Measurements from ENCODE around the gene FGD1.

FGD1 gene

DNA sequence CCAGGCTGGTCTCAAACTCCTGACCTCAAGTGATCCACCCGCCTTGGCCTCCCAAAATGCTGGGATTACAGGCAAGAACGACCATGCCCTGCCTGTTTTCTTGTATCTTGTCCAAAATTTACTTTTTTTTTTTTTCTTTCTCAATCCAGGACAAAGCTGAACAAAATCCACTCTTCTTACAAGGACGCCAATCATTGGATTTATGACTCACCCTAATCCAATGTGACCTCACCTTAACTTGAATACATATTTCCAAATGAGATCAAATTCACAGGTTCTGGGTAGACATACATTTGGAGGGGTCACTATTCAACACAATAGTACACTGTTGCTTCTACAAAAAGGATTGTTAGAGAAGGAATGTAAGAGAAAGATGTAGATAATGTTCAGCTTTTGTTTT lies 73.9 kb downstream of the FGD1 start:
- H4K91ac ChIP-seq (ENCODE audit: low read depth, low read length), result no peak overlapping the region
- H2BK120ac ChIP-seq (ENCODE audit: insufficient read depth, low read length, poor library complexity), result no peak overlapping the region
- no peak overlapping the region for H4K12ac ChIP-seq (ENCODE audit: low read depth, low read length)
- no peak overlapping the region for H3K18ac ChIP-seq (ENCODE audit: low read length)
- no peak overlapping the region for H3K4ac ChIP-seq (ENCODE audit: low read depth, low read length)
- no peak overlapping the region for H3K4me3 ChIP-seq (ENCODE audit: low read depth, low read length)
- no peak overlapping the region for H4K8ac ChIP-seq (ENCODE audit: low read depth, low read length)
- H3K9me3 ChIP-seq (ENCODE audit: insufficient read depth, low read depth, low read length), result no peaks in the 10 kb centered on the region
- no peak overlapping the region for H3K9ac ChIP-seq (ENCODE audit: low read length)
- no peak overlapping the region for H3K23ac ChIP-seq (ENCODE audit: low read length)
- H3K4me1 ChIP-seq (ENCODE audit: control insufficient read depth in 1 of 2, insufficient read depth in 2 of 2, low read length in 2 of 2), result peaks cover 0 to 2% of the 10 kb centered on the region in 2 experiments
- H2BK5ac ChIP-seq (ENCODE audit: low read depth, low read length, poor library complexity), result no peak overlapping the region
- H3K79me1 ChIP-seq (ENCODE audit: low read length), result no peaks in the 10 kb centered on the region
- no peak overlapping the region for H3K14ac ChIP-seq (ENCODE audit: low read length)
- H3K27ac ChIP-seq (ENCODE audit: low read depth, low read length), result no peak overlapping the region
- no peak overlapping the region for H2AFZ ChIP-seq (ENCODE audit: insufficient read depth, low read length, poor library complexity)
- H3K4me2 ChIP-seq (ENCODE audit: low read length), result no peak overlapping the region
- no peak overlapping the region for H2BK12ac ChIP-seq (ENCODE audit: low read length)
- no peaks in the 10 kb centered on the region for H3K36me3 ChIP-seq (ENCODE audit: control insufficient read depth in 1 of 2, insufficient read depth in 2 of 2, low read length in 2 of 2)
- H2AK5ac ChIP-seq (ENCODE audit: low read length), result no peak overlapping the region
- no peak for DNase-seq
- no CpG with 5 or more reads among the region's 3 CpGs for WGBS (ENCODE audit: extremely low coverage, insufficient coverage, insufficient read length)
- H3K27me3 ChIP-seq (ENCODE audit: insufficient read depth, low read length), result no peaks in the 10 kb centered on the region
- no peaks in the 10 kb centered on the region for H3K79me2 ChIP-seq (ENCODE audit: control insufficient read depth, insufficient read depth, low read length, poor library complexity)

DNA sequence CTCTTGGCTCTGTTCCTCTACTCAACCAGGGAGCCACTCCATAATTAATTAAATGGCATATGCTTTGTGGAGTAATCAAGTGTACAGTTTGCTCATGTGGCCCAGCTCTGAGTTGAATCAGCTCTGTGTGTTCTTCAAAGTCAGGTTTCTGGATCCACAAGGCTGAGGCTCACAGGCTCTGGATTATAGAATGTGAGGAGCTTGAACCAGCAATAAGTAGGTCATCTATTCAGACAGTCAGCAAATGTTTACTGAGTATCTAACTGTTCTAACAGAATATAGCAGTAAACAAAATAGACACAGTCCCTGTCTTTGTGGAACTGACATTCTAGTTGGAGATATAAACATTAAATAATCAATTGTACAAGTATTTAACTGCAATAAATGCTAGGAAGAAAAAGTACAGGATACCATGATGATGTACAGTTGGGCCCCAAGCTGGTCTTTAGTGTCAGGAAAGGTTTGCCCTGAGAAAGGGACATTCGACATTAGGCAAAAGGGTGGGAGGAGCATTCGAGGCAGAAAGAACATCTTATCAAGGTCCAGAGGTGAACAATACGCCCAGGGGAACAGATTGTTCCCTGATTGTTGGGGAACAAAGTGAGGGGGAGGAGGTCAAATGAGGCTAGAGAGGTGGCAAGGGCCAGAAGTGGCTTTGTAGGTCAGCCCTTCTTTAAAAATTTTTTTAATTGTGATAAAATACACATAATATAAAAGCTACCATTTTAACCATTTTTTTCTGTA lies 76.3 kb downstream of the FGD1 start:
- no peaks in the 10 kb centered on the region for H3K27me3 ChIP-seq (ENCODE audit: insufficient read depth, low read length)
- H4K12ac ChIP-seq (ENCODE audit: low read depth, low read length), result no peak overlapping the region
- H2AFZ ChIP-seq (ENCODE audit: insufficient read depth, low read length, poor library complexity), result no peak overlapping the region
- DNase-seq, result no peak
- no peak overlapping the region for H3K4me3 ChIP-seq (ENCODE audit: low read depth, low read length)
- H3K4me2 ChIP-seq (ENCODE audit: low read length), result no peak overlapping the region
- H3K27ac ChIP-seq (ENCODE audit: low read depth, low read length), result no peak overlapping the region
- no peaks in the 10 kb centered on the region for H3K79me1 ChIP-seq (ENCODE audit: low read length)
- H3K79me2 ChIP-seq (ENCODE audit: control insufficient read depth, insufficient read depth, low read length, poor library complexity), result no peaks in the 10 kb centered on the region
- H3K9me3 ChIP-seq (ENCODE audit: insufficient read depth, low read depth, low read length), result no peaks in the 10 kb centered on the region
- no peak overlapping the region for H3K23ac ChIP-seq (ENCODE audit: low read length)
- H3K4ac ChIP-seq (ENCODE audit: low read depth, low read length), result no peak overlapping the region
- no peak overlapping the region for H2BK120ac ChIP-seq (ENCODE audit: insufficient read depth, low read length, poor library complexity)
- no peak overlapping the region for H4K91ac ChIP-seq (ENCODE audit: low read depth, low read length)
- peaks cover 0 to 2% of the 10 kb centered on the region in 2 experiments for H3K4me1 ChIP-seq (ENCODE audit: control insufficient read depth in 1 of 2, insufficient read depth in 2 of 2, low read length in 2 of 2)
- H2BK12ac ChIP-seq (ENCODE audit: low read length), result no peak overlapping the region
- H3K18ac ChIP-seq (ENCODE audit: low read length), result no peak overlapping the region
- no peak overlapping the region for H2AK5ac ChIP-seq (ENCODE audit: low read length)
- no peak overlapping the region for H2BK5ac ChIP-seq (ENCODE audit: low read depth, low read length, poor library complexity)
- no peak overlapping the region for H4K8ac ChIP-seq (ENCODE audit: low read depth, low read length)
- H3K14ac ChIP-seq (ENCODE audit: low read length), result no peak overlapping the region
- no peak overlapping the region for H3K9ac ChIP-seq (ENCODE audit: low read length)
- no peaks in the 10 kb centered on the region for H3K36me3 ChIP-seq (ENCODE audit: control insufficient read depth in 1 of 2, insufficient read depth in 2 of 2, low read length in 2 of 2)
- no CpG with 5 or more reads among the region's 3 CpGs for WGBS (ENCODE audit: extremely low coverage, insufficient coverage, insufficient read length)

DNA sequence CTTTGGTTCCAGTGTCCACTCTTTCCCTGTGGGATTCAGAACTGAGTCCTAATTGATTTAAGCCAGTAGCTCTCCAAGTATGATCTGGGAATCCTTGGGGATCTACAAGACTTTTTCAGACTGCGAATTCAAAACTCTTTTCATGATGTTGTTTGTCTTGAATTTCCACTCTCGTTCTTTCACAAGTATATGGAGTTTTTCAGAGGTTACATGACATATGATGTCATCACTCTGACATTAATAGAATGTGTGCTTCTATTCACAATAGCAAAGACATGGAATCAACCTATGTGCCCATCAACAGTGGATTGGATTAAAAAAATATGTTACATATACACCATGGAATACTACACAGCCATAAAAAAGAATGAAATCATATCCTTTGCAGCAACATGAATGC lies 79.1 kb downstream of the FGD1 start:
- Histone ChIP-seq H3K27me3 (ENCODE audit: insufficient read depth, low read length) (no peaks in the 10 kb centered on the region), H3K4me1 (ENCODE audit: control insufficient read depth in 1 of 2, insufficient read depth in 2 of 2, low read length in 2 of 2) (no peaks in the 10 kb centered on the region), H2AK5ac (ENCODE audit: low read length) (no peak overlapping the region), H3K9ac (ENCODE audit: low read length) (no peak overlapping the region), H4K91ac (ENCODE audit: low read depth, low read length) (no peak overlapping the region), H3K36me3 (ENCODE audit: control insufficient read depth in 1 of 2, insufficient read depth in 2 of 2, low read length in 2 of 2) (no peaks in the 10 kb centered on the region), H2BK120ac (ENCODE audit: insufficient read depth, low read length, poor library complexity) (no peak overlapping the region), H2BK12ac (ENCODE audit: low read length) (no peak overlapping the region), H3K79me2 (ENCODE audit: control insufficient read depth, insufficient read depth, low read length, poor library complexity) (no peaks in the 10 kb centered on the region), H3K4me2 (ENCODE audit: low read length) (no peak overlapping the region), H2AFZ (ENCODE audit: insufficient read depth, low read length, poor library complexity) (no peak overlapping the region), H3K23ac (ENCODE audit: low read length) (no peak overlapping the region), H4K8ac (ENCODE audit: low read depth, low read length) (no peak overlapping the region), H3K79me1 (ENCODE audit: low read length) (no peaks in the 10 kb centered on the region), H4K12ac (ENCODE audit: low read depth, low read length) (no peak overlapping the region), H3K4ac (ENCODE audit: low read depth, low read length) (no peak overlapping the region), H3K18ac (ENCODE audit: low read length) (no peak overlapping the region), H3K9me3 (ENCODE audit: insufficient read depth, low read depth, low read length) (no peaks in the 10 kb centered on the region), H3K4me3 (ENCODE audit: low read depth, low read length) (no peak overlapping the region), H3K27ac (ENCODE audit: low read depth, low read length) (no peak overlapping the region), H3K14ac (ENCODE audit: low read length) (no peak overlapping the region), H2BK5ac (ENCODE audit: low read depth, low read length, poor library complexity) (no peak overlapping the region)
- WGBS (ENCODE audit: extremely low coverage, insufficient coverage, insufficient read length), result no CpG with 5 or more reads among the region's 2 CpGs
- peak; percentile 4 to 62 for DNase-seq

DNA sequence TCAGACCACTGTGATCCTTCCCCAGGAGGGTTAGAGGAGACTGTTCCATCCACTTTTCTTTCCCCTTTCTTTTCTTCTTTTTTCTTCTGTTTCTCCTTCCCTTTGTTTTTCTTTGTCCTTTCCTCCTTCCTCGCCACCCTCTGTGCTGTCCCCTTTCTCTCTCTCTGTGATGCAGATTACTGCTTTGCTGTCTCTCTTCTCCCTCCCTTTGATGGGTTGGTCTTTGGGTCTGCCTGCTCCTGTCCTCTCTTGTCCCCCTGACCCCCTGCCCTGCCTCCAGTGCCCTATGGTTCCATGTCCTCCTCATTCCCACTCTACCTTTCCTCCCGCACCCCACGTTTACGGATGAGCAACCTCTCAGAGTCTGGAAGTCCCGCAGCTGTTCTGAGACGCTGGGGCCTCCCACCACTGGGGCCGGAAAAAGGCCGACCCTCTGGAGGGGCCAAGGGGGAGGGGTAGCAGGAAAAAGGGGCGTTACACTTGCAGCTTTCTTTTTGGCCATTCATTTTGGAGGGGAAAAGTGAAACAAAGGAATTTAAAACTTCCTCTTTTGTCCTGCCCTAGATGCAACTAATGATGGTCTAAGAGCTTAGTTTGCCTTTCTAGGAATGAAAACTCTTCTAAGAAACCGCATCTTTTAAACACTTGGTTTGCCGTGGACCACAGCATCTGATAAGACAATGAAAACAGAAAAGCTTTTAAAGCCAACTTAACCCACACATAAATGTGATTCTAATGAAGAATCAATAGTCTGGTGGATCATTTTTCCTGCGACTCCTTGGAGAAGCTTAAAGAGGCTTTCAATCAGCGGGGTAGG lies 80.3 kb downstream of the FGD1 start:
- no peak overlapping the region for H2BK5ac ChIP-seq (ENCODE audit: low read depth, low read length, poor library complexity)
- H2BK12ac ChIP-seq (ENCODE audit: low read length), result no peak overlapping the region
- H3K27me3 ChIP-seq (ENCODE audit: insufficient read depth, low read length), result no peaks in the 10 kb centered on the region
- H3K23ac ChIP-seq (ENCODE audit: low read length), result no peak overlapping the region
- H3K18ac ChIP-seq (ENCODE audit: low read length), result no peak overlapping the region
- no peak overlapping the region for H3K14ac ChIP-seq (ENCODE audit: low read length)
- no peak overlapping the region for H2AK5ac ChIP-seq (ENCODE audit: low read length)
- no peak overlapping the region for H2BK120ac ChIP-seq (ENCODE audit: insufficient read depth, low read length, poor library complexity)
- DNase-seq, result no peak
- 100% methylated on average over 1 of the region's 13 CpGs for WGBS (ENCODE audit: extremely low coverage, insufficient coverage, insufficient read length)
- H2AFZ ChIP-seq (ENCODE audit: insufficient read depth, low read length, poor library complexity), result no peak overlapping the region
- no peak overlapping the region for H4K12ac ChIP-seq (ENCODE audit: low read depth, low read length)
- no peak overlapping the region for H3K9ac ChIP-seq (ENCODE audit: low read length)
- H3K4ac ChIP-seq (ENCODE audit: low read depth, low read length), result no peak overlapping the region
- H3K4me1 ChIP-seq (ENCODE audit: control insufficient read depth in 1 of 2, insufficient read depth in 2 of 2, low read length in 2 of 2), result no peaks in the 10 kb centered on the region
- no peaks in the 10 kb centered on the region for H3K79me2 ChIP-seq (ENCODE audit: control insufficient read depth, insufficient read depth, low read length, poor library complexity)
- no peaks in the 10 kb centered on the region for H3K79me1 ChIP-seq (ENCODE audit: low read length)
- H3K36me3 ChIP-seq (ENCODE audit: control insufficient read depth in 1 of 2, insufficient read depth in 2 of 2, low read length in 2 of 2), result no peaks in the 10 kb centered on the region
- no peak overlapping the region for H3K4me2 ChIP-seq (ENCODE audit: low read length)
- H4K8ac ChIP-seq (ENCODE audit: low read depth, low read length), result no peak overlapping the region
- no peak overlapping the region for H3K27ac ChIP-seq (ENCODE audit: low read depth, low read length)
- no peaks in the 10 kb centered on the region for H3K9me3 ChIP-seq (ENCODE audit: insufficient read depth, low read depth, low read length)
- no peak overlapping the region for H4K91ac ChIP-seq (ENCODE audit: low read depth, low read length)
- no peak overlapping the region for H3K4me3 ChIP-seq (ENCODE audit: low read depth, low read length)
